K562 (cell line): ENCODE results near the gene LGI4. TPM values are rescaled to one million over a fixed set of nuclear protein-coding genes. Genes with fewer than 3 reads are reported as not detected.

ENCODE experiments used
- BACH1 ChIP-seq: fragments of 200-800 bp; sonication (Bioruptor generic); IDR thresholded peaks from 2 replicates; pipeline ENCODE4 v1.6.1; 2016; ENCODE audit warnings: missing genetic modification characterization, missing compliant biosample characterization
- BMI1 ChIP-seq: fragments of 150-350 bp; IDR thresholded peaks from 2 replicates; pipeline ENCODE4 v1.6.1; 2014; ENCODE audit warnings: low read length
- CBFA2T3 ChIP-seq: fragments of 450-650 bp; IDR thresholded peaks from 2 replicates; pipeline ENCODE4 v1.6.1; 2017
- DEAF1 ChIP-seq: fragments of 450-650 bp; formaldehyde crosslinking; IDR thresholded peaks from 2 replicates; pipeline ENCODE4 v1.4.0; 2020; ENCODE audit warnings: mild to moderate bottlenecking, moderate library complexity
- FOXA3 ChIP-seq, 2 experiments: fragments of 450-650 bp in 1 of 2; sonication (generic) in 1 of 2; formaldehyde crosslinking; IDR thresholded peaks in 1 of 2; conservative IDR thresholded peaks in 1 of 2; 2 replicates each; pipeline versions ENCODE4 v1.4.0 to v1.8.0; 2020 to 2022; ENCODE audit warnings: mild to moderate bottlenecking in 2 of 2, missing genetic modification reagents in 1 of 2
- MED1 ChIP-seq: sonication (generic); formaldehyde crosslinking; IDR thresholded peaks from 2 replicates; pipeline ENCODE4 v1.8.1; 2023; ENCODE audit warnings: missing genetic modification reagents, borderline replicate concordance
- RBM14 ChIP-seq: fragments of 200-400 bp; formaldehyde crosslinking; IDR thresholded peaks from 2 replicates; pipeline ENCODE4 v1.6.1; 2018; ENCODE audit warnings: low read depth, mild to moderate bottlenecking, low read length, moderate library complexity, borderline replicate concordance; ENCODE audit not compliant: insufficient read depth
- RNF2 ChIP-seq: sonication (generic); IDR thresholded peaks from 2 replicates; pipeline ENCODE4 v1.6.1; 2016
- TEAD4 ChIP-seq, 2 experiments: sonication (generic) in 1 of 2; formaldehyde crosslinking in 1 of 2; IDR thresholded peaks; 2 replicates each; pipeline versions ENCODE4 v1.6.1 to v1.8.0; 2012 to 2022; ENCODE audit warnings: borderline replicate concordance in 1 of 2, inconsistent platforms in 1 of 2, low read length in 1 of 2, mild to moderate bottlenecking in 1 of 2, missing genetic modification reagents in 1 of 2
- USF2 ChIP-seq: sonication (generic); formaldehyde crosslinking; IDR thresholded peaks from 2 replicates; pipeline ENCODE4 v1.5.0; 2020; ENCODE audit warnings: missing genetic modification reagents
- ZBTB40 ChIP-seq, 2 experiments: fragments of 450-650 bp in 1 of 2; sonication (generic) in 1 of 2; formaldehyde crosslinking in 1 of 2; IDR thresholded peaks; 2 replicates each; pipeline versions ENCODE4 v1.7.1 to v1.9.0; 2016 to 2022; ENCODE audit warnings: inconsistent platforms in 1 of 2, mild to moderate bottlenecking in 1 of 2, missing genetic modification reagents in 1 of 2
- ZNF184 ChIP-seq: sonication (generic); formaldehyde crosslinking; IDR thresholded peaks from 2 replicates; pipeline ENCODE4 v1.5.0; 2020; ENCODE audit warnings: missing genetic modification reagents
- ZNF398 ChIP-seq: fragments of 250-450 bp; sonication (Bioruptor Pico); IDR thresholded peaks from 2 replicates; pipeline ENCODE4 v1.8.0; 2021; ENCODE audit warnings: moderate library complexity, mild to moderate bottlenecking, inconsistent platforms
- ZNF444 ChIP-seq: fragments of 250-450 bp; sonication (Bioruptor Pico); IDR thresholded peaks from 2 replicates; pipeline ENCODE4 v1.4.0; 2020; ENCODE audit warnings: mild to moderate bottlenecking, moderate library complexity
- polyA plus RNA-seq, 8 experiments: library from polyadenylated mRNA; depleted of rRNA in 4 of 8; stranded (reverse) in 5 of 8; unstranded in 3 of 8; fragments of >200 nt; fragmentation: Nextera tagmentation in 2 of 8; fragmentation: Illumina TruSeq in 1 of 8; extraction: Ambion mirVana in 2 of 8; extraction: Trizol in 1 of 8; gene quantifications; 2 replicates each; pipeline versions ENCODE4 v1.2.1 to v1.2.3, GENCODE V29; 2011 to 2014; ENCODE audit warnings: inconsistent platforms in 1 of 8, missing spikeins in 1 of 8
- total RNA-seq, 7 experiments: library from RNA; depleted of rRNA in 6 of 7; stranded (reverse); fragments of >200 nt in 6 of 7; fragmentation: Illumina TruSeq in 2 of 7; extraction: Trizol in 2 of 7; gene quantifications; 2 replicates each; pipeline versions ENCODE4 v1.2.1 to v1.2.3, GENCODE V29; 2011 to 2021; ENCODE audit warnings: low replicate concordance in 1 of 7

Gene LGI4
- total and polyA plus RNA-seq, 9 of the 15 experiments (the other 6 are each of a cell fraction or from before 2014, with no cell fraction given), result 0.14 to 0.30 (median 0.24) TPM; not detected in 4

DNA sequence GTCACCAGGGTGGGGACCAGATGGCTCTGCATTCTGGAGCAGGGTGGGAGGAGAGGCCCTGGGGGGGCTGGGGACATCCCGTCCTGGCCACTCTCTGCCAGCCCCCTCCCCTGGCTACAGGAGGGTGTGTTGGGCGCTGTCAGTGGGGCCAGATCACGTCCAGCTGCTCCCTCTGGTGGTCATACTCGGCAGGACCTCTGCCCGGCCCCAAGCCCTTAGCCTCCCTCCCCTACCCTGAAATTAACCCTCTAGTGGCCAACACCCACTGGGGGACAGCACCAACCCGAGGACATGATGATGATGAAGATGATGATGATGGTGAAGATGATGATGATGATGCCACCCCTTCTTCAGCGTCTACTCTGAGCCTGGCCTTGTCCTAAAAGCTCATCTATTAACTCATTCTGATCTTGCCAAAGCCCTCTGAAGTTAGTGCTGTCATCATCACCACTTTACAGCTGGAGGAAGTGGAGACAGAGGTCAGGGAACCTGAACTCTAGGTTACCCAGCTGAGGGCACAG lies 590 bp upstream of the LGI4 start (continued):
- TF ChIP-seq ZBTB40 (IDR thresholded peaks at IDR 0.05) (peak; percentile 34; the same call in 1 of the 2 replicates), ZBTB40 (CRISPR knock-in tag; IDR thresholded peaks at IDR 0.05) (no peak), RBM14 (no peak), ZNF184 (no peak), ZNF398 (CRISPR knock-in tag) (no peak), BMI1 (no peak), USF2 (CRISPR knock-in tag) (no peak), TEAD4 (IDR thresholded peaks at IDR 0.05; ENCODE audit: low read length) (0 out of 2 replicates have a peak, but pooled peaks have one; percentile 5), TEAD4 (CRISPR knock-in tag; IDR thresholded peaks at IDR 0.05; ENCODE audit: borderline replicate concordance) (no peak), MED1 (CRISPR knock-in tag) (no peak), CBFA2T3 (peak; percentile 10; the same call in 1 of the 2 replicates), BACH1 (tag) (no peak), FOXA3 (CRISPR knock-in tag; conservative IDR thresholded peaks at IDR 0.05 in 1 of 2, IDR thresholded peaks at IDR 0.05 in 1 of 2) (no peak), RNF2 (no peak), DEAF1 (CRISPR knock-in tag) (peak; percentile 57), ZNF444 (no peak)
